NCI-H1436 (cell line): ENCODE results near the gene SLC2A11.
A peak's percentile ranks its signal among the peaks of the same experiment; 100 is the strongest.
"Not testable (repeated sequence)": the region's sequence is repeated elsewhere in the genome, so short reads cannot be mapped to it uniquely, and the experiment has no call there.

Source experiments
- DNase-seq: peaks from one replicate; lab custom pipeline; 2025; lab: John Stamatoyannopoulos, UW

The SLC2A11 gene

DNA sequence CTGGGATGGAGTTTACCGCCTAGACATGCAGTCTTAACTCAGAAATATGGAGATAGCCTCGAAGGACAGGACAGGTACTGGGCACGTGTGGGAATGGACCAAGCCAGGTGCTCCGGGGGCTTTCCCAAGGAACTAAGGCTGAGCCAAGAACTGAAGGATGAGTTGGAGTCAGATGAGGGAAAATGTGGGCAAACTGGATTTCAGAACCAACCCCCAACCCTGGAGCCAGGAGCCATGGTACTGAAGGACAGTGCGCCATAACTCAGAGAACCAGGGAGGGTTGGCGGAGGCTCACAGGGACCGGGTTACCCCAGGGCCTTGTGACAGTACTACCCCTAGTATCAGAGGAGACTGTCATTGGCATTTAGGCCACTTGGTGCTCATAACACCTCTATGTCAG lies 34.1 kb downstream of the SLC2A11 start:
- DNase-seq, result no peak

DNA sequence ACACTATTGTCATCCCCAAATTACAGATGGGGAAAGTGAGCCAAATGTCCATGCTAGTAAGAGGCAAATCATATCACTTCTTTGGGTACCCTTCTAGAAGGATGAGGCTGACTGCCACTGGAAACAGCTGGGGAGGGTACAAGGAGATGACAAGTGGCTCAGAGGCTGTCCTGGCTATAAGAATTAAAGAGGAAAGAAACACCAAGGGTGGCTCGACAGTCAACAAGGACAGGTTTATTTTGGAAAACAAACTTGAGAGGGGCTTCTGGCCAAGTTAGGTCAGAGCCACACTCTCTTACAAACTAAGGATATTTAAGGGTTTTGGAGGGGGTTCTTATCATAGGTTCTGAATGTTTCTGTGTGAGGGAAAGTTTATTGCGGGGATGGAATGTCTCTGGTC lies 34.5 kb downstream of the SLC2A11 start:
- DNase-seq, result no peak

DNA sequence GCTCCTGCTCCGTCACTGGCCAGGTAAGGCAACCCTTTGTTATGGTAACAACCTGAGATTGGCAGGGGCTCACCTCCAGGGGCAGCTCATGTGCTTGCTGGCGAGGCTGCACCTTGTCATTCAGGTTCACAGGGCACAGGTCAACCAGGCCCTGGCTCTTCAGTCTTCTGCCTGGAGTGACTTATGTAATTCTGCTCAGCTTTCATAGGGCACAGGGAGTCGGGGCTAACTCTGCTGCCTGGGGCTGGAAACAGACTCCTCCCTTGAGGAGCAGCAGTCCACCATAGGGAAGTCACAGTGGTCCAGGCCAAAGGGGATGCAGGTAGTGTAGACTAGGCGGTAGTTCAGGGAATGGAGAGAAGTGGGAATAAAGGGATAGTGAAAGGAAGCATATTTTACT lies 35.0 kb downstream of the SLC2A11 start:
- no peak for DNase-seq

DNA sequence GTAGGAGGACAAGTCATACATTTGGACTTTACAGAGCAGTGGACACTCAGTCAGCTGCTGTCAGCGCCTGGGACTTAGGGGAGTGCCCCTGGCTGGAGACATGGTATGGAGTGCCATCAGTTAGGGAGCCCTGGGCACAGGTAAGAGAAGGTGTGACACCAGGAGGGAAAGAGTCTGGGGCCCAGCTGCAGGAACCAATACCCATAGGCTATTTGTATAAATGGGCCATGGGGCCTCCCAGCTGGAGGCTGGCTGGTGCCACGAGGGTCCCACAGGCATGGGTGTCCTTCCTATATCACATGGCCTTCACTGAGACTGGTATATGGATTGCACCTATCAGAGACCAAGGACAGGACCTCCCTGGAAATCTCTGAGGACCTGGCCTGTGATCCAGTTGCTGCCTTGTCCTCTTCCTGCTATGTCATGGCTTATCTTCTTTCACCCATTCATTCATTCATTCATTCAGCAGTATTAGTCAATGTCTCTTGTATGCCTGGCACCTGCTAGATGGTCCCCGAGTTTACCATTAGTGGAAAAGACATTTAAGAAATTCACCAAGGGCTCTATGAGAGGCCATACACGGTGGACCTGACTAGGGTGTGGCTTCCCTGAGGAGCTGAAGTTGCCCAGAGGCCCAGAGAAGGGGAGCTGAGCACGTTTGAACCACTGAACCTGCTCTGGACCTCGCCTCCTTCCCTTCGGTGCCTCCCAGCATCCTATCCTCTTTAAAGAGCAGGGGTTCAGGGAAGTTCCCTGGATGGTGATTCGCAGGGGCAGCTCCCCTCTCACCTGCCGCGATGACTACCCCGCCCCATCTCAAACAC lies 35.7 kb downstream of the SLC2A11 start:
- no peak for DNase-seq

DNA sequence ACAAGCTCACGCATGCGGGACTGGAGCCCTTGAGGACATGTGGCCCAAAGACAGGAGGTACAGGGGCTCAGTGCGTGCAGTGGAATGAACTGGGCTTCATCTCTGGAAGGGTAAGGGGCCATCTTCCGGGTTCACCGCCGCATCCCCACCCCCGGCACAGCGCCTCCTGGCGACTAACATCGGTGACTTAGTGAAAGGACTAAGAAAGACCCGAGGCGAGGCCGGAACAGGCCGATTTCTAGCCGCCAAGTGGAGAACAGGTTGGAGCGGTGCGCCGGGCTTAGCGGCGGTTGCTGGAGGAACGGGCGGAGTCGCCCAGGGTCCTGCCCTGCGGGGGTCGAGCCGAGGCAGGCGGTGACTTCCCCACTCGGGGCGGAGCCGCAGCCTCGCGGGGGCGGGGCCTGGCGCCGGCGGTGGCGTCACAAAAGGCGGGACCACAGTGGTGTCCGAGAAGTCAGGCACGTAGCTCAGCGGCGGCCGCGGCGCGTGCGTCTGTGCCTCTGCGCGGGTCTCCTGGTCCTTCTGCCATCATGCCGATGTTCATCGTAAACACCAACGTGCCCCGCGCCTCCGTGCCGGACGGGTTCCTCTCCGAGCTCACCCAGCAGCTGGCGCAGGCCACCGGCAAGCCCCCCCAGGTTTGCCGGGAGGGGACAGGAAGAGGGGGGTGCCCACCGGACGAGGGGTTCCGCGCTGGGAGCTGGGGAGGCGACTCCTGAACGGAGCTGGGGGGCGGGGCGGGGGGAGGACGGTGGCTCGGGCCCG lies 36.5 kb downstream of the SLC2A11 start, which contains the start of gene MIF:
MIF (plus strand) TSS at position 439 of the 765 bp plus-strand sequence; CDS start at position 531, 92 bp downstream.
- DNase-seq, result peak; percentile 90

DNA sequence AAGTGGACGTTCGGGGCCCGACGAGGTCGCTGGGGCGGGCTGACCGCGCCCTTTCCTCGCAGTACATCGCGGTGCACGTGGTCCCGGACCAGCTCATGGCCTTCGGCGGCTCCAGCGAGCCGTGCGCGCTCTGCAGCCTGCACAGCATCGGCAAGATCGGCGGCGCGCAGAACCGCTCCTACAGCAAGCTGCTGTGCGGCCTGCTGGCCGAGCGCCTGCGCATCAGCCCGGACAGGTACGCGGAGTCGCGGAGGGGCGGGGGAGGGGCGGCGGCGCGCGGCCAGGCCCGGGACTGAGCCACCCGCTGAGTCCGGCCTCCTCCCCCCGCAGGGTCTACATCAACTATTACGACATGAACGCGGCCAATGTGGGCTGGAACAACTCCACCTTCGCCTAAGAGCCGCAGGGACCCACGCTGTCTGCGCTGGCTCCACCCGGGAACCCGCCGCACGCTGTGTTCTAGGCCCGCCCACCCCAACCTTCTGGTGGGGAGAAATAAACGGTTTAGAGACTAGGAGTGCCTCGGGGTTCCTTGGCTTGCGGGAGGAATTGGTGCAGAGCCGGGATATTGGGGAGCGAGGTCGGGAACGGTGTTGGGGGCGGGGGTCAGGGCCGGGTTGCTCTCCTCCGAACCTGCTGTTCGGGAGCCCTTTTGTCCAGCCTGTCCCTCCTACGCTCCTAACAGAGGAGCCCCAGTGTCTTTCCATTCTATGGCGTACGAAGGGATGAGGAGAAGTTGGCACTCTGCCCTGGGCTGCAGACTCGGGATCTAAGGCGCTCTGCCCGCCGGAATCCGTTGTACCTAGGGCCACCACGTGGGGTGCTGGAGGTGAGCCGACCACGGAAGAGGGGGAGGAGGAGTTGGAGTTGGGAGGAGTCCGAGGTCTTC lies 37.3 kb downstream of the SLC2A11 start:
- peak; percentile 73 for DNase-seq

DNA sequence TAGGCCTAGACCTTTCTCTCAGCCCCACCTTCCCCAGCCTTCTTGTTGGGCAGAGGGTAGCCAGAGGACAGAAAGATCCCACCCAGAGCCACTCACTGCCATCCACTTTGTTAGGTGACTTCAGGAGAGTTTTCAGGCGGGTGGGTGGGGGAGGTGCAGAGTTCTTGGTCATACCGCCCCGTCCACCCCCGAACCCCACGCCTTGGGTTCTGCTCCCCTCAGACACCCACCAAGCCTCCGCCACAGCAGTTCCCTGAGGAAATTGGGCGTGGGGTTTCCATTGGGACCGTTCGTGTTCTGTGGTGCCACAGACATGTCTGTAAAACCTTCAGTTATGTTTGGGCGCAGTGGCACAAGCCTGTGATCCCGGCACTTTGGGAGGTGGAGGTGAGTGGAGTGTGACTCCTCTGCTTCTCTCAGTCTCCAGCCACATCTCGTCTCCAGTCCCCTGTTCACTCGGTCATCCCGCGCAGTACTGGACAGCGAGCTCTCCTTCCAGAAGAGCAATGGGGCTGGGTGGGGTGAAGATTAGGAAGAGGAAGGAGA lies 38.0 kb downstream of the SLC2A11 start:
- DNase-seq, result no peak

DNA sequence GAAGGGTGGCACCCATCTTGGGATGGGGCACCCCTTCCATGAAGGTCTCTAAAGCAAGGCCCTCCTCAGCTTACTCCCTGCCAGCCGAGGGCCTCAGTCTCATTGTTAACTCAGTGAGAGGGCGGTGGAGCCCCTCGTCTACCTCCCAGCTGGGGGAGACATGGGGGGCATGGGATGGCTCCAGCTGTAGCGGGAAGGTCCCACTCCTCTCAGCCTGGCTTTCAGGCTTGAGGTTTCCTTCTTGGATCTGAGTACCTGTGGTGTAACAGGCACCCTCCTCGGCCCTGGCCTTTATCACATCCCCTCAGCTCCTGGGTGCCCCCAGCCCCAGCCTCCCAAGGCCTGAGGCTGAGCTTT lies 38.5 kb downstream of the SLC2A11 start:
- no peak for DNase-seq

DNA sequence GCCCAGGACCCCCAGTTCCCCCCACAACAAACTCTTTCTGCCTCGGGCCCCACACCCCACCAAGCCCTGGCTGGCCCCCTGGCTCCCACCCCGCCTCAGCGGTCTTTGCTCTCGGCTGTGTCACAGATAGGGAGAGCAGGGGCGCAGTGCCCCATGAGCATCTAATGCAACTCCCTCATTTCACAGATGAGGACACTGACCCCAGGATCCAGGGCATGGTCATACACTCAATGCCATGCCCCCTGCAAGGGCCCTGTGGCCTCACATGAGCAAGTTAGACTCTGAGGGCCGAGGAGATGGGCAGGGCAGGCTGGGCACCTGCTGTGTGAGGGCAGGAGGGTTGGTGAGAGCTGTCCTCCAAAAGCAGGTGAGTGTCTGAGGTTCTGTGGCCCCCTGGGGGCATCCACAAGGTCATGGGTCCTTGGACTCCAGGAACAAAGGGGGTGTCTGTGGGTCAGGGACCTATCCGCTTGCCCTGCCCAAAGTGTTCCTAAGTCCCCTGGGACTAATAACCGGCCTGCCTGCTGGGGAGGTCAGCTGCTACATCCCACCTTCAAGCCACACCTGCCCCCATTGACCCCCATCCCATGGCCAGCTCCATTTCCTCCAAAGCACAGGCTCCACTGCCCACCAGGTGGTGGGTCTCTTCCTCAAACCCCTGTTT lies 39.0 kb downstream of the SLC2A11 start:
- DNase-seq, result no peak

DNA sequence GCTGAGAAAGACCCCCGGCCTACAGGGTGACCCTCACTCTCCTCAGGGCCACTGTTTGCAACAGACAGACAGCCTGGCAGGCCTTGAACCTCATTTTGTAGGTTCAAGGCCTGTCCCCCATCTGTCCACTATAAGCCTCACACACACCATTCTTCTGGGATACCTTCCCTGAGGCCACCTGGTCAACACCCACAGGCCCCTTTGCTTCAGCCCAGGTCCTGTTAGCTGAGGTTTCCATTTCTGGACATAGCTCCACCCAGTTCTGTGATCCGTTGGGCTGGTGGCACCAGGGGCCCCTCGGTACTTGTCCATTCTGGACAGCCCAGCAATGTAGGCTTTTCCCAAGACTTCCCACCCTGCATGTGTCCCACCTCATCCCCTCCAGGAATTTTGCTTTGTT lies 39.6 kb downstream of the SLC2A11 start:
- no peak for DNase-seq

DNA sequence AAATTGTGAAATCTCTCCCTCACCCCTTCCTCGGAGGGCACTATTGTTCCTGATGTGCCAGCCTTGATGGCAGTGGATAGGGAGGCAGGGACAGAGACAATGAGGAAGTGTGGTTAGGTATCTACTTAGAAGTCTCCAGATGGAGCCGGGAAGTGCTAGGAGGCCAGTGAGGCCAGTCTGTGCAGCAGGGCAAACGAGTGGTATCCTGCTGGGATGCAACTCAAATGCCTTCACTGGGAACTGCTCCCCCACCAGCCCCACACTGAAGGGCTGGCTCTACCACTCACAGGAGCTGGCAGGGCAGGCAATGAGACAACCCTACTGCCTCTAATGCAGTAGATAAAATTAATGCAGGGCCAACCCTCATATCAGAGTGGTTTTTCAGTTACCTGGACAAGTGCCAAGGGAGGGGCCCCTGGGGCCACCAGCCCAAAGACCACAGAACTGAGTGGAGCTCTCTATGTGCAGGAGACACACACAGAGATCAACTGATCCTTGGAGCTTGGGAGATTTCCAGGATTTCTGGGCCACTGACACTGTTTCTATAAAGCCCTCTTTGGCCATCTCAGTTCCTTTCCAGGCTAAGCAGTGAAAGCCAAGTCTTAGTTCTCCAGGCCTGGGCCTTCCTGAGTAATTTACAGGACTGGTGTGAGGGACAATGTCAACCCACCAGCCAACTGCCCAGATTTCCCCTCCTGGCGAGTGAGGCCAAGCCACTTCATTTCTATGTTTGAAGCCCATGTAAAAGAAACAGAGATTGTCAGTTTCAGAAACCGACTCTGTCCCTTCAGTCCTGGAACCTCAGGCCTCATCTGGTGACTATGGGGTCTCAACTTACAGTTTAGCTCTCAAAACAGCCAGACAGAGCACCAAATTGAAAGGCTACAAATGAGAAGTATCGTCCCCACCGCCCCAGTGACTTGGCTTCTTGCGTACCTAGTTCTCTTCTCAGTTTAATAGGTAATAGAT lies 40.6 kb downstream of the SLC2A11 start:
- DNase-seq, result no peak

DNA sequence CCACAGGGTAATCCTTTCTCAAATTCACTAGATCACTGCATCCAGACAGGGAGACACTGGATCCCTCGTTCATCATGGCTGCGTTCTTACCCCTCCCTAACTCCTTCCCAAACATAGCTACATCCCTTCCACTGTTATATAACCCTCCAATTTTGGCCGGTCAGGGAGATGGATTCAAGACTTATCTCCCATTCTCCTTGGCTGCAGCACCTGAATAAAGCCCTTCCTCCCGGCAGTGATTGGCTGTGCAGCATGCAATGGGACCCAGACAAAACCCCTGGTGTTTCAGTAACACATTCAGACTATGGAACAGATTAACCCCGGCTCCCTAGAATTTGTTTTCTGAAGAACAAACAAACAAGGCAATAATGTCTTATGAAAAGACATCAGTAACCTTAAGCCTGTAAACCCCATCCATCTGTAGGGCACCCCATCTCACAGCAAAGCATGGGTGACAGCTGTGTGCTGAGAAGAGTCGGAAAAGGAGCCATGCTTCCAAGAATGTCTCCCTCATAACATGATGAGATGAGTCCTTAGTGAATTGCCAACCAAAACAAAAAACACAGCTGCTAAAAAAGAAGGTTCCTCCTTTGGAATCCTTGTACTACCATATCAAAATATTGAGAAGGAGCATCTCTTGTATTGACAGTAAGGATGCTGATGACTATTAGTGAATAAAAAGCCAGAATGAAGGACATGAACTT lies 41.5 kb downstream of the SLC2A11 start:
- DNase-seq, result no peak

DNA sequence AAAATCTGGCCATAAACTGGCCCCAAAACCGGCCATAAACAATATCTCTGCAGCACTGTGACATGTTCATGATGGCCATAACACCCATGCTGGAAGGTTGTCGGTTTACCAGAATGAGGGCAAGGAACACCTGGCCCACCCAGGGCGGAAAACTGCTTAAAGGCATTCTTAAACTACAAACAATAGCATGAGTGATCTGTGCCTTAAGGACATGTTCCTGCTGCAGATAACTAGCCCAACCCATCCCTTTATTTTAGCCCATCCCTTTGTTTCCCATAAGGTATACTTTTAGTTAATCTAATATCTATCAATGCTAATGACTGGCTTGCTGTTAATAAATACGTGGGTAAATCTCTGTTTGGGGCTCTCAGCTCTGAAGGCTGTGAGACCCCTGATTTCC lies 42.6 kb downstream of the SLC2A11 start:
- not testable (repeated sequence) for DNase-seq

DNA sequence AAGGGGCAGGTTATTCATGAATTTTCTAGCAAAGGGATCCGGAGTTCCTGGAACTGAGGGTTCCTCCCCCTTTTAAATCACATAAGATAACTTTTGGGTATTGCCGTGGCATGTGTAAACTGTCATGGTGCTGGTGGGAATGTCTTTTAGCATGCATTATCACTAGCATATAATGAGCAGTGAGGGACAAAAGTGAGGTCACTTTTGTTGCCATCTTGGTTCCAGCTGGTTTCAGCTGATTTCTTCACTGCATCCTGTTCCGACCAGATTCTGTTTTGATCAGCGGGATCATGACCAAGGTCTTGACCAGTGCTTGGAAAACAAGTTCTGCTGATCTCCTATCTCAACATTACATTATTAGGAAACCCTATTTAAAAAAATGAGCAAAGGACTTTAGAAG lies 43.9 kb downstream of the SLC2A11 start:
- DNase-seq, result no peak

DNA sequence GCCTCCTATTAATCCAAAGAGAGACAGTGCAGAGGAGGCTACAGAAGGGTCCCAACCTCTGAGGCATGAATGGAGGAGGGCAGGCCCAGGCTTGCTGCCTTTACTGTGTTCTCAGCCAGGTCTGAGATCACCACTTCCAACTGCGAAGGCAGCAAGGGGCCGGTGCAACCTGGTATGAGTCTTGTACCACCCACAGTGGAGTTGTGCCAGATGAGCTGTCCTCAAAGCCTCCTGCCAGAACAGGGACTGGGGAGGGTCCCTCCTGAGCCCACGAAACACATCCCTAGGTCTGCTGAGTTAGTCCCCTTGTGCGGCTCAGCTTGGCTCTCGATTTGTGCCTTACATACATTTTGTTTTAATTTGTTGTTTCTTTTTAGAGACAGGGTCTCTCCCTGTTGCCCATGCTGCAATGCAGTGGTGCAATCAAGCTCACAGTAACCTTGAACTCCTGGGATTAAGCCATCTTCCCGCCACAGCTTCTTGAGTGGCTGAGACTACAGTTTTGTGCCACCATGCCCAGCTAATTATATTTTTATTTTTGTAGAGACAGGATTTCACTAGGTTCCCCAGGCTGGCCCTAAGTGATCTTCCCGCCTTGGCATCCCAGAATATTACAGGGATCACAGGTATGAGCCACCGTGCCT lies 45.8 kb downstream of the SLC2A11 start:
- no peak for DNase-seq

DNA sequence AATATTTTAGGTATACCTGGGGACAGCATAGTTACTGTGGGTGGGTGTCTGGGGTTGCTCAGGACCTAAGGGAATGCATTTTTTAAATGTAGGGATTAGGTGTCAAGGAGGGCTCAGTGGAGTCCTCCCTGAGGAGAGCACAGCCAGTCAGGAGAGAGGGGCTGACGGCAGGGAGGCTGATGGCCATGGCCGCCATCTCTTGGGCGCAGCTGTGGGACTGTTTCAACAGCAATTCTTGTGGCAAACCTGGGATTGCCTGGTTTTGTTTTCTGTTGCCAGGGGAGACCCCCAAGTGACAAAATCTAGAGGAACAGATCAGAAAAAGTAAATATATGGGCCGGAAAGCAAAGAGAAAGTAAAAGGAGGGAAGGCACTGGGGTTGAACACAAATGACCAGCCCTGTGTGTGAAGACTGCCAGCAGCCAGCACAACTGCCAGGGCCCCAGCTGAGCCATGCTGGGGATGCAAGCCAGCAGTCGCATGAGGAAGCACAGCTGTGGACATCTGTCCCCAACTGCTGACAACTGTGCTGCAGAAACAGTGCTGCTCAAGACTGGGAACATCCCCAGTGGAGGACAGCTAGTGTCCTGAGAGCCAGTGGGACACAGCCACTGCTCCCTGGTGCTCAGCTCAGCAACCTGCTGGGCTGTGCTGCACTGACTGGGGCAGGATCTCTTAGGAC lies 47.0 kb downstream of the SLC2A11 start:
- no peak for DNase-seq

DNA sequence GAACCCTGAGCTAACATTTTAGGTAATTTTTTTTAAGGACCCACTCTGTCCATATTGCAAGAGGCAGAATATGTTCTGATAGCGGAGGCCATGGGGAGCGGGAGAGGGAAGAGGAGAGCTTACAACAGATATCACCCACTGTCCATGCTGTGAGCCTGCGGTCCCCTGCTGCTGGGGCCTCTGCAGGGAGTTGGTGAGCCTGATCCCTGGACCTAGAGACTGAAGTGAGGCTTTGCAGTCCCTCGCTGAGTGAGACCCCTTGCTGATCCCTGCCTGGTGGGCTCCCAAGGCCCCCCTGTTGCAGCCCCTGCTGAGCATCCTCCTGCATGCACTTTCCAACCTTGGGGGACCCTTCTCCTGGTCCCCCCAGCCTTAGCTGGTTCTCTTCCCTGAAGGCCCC lies 49.0 kb downstream of the SLC2A11 start:
- DNase-seq, result no peak

DNA sequence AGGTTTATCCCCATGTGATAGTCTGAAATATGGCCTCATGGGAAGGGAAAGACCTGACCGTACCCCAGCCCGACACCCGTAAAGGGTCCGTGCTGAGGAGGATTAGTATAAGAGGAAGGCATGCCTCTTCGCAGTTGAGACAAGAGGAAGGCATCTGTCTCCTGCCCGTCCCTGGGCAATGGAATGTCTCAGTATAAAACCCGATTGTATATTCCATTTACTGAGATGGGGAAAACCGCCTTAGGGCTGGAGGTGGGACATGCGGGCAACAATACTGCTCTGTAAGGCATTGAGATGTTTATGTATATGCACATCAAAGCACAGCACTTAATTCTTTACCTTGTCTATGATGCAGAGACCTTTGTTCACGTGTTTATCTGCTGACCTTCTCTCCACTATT lies 49.7 kb downstream of the SLC2A11 start:
- DNase-seq, result not testable (repeated sequence)
